HL-60/S4 treated with phorbol 12-myristate 13-acetate at 8.2 ng/mL for 4 days and 3 days (cell line): ENCODE results near the gene KRTAP12-2.

Experiments used
- in situ Hi-C: fragments of 300-500 bp; cut with MboI; formaldehyde crosslinking; loops from 2 replicates; pipeline ENCODE4 v1.15.0; 2022; ENCODE audit warnings: low sequenced_read_pairs

KRTAP12-2 gene, protein sequence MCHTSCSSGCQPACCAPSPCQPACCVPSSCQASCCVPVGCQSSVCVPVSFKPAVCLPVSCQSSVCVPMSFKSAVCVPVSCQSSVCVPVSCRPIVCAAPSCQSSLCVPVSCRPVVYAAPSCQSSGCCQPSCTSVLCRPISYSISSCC

GRCh38 chr21:44666401-44667320, at the start of gene KRTAP12-2:
Gene KRTAP12-2 (minus strand): TSS chr21:44666927. CDS start chr21:44666886, 41 bp downstream.
- in situ Hi-C loops: no loop called here

- in situ Hi-C loops: no loop called here
Observed at GRCh38 chr21:44714905-44715304, 48.2 kb upstream of the KRTAP12-2 start.

- in situ Hi-C loops: no loop called here
Observed at GRCh38 chr21:44713846-44714245, 47.1 kb upstream of the KRTAP12-2 start.

GRCh38 chr21:44713130-44713529, 46.4 kb upstream of the KRTAP12-2 start:
- in situ Hi-C loops: no loop called here

DNA sequence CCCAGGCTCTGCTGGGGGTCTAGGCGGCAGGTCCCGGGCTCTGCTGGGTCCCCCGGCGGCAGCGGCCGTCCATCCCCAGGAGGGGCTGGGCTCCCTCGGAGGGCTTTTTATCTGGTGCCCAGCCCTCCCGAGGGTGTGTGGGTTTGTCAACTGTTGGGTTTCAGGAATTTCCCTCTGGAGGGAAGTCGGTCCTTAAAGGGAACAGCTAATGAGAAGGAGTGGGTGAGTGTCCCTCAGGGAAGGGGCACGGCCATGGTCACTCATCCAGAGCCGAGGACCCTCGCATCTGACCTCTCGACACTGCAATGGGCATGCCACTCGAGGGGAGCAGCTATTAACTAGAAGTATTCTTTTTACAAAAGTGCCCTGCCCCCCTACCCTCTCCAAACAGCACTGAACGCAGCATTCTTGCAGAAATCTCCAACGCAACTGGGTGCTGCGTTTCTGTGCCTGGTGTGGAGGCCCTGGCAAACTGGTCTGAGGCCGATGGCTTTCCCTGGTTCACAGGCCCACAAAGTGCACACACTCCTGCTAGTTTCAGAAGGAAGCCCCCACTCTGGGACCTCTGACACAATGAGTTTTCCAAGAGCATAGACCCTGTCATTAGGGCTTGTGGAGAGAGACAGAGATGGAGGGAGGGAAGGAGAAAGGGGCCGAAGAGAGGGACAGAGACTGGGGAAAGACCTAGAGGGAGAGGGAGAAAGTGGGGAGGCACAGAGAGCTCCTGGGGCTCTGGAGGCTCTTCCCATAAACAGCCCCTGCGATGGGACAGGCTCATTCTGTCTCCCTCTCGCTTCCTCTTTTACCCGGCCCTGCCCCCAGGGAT, 45.7 kb upstream of the KRTAP12-2 start:
- in situ Hi-C loops: no loop called here

GRCh38 chr21:44711327-44712202, 44.8 kb upstream of the KRTAP12-2 start, which contains the start of gene TSPEAR:
Gene TSPEAR (minus strand): TSS chr21:44711572. CDS start chr21:44711514, 58 bp downstream.
- in situ Hi-C loops: no loop called here

- in situ Hi-C loops: no loop called here
Observed at GRCh38 chr21:44710756-44711326, 44.1 kb upstream of the KRTAP12-2 start.

DNA sequence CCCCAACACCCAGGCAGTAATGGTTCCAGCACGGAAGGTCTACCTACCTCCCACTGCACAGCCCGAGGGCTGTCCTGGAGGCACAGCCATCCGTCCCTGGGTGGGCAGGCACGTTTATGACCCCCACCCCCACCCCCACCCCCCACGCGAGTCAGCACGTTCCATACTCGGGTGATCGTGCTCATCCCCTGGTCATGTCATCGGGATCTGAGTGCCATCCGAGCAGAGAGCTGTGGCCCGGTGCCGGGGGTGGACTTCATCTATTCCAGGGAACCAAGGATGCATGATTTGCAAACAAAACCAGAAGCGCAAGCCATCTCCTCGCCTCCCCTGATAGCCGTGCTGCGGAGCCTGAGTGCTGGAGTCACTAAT, 43.6 kb upstream of the KRTAP12-2 start:
- in situ Hi-C loops: no loop called here

- in situ Hi-C loops: no loop called here
Observed at GRCh38 chr21:44709426-44710293, 42.9 kb upstream of the KRTAP12-2 start.

GRCh38 chr21:44708866-44709425, 42.2 kb upstream of the KRTAP12-2 start:
- in situ Hi-C loops: no loop called here

- in situ Hi-C loops: no loop called here
Observed at GRCh38 chr21:44708213-44708865, 41.6 kb upstream of the KRTAP12-2 start.

DNA sequence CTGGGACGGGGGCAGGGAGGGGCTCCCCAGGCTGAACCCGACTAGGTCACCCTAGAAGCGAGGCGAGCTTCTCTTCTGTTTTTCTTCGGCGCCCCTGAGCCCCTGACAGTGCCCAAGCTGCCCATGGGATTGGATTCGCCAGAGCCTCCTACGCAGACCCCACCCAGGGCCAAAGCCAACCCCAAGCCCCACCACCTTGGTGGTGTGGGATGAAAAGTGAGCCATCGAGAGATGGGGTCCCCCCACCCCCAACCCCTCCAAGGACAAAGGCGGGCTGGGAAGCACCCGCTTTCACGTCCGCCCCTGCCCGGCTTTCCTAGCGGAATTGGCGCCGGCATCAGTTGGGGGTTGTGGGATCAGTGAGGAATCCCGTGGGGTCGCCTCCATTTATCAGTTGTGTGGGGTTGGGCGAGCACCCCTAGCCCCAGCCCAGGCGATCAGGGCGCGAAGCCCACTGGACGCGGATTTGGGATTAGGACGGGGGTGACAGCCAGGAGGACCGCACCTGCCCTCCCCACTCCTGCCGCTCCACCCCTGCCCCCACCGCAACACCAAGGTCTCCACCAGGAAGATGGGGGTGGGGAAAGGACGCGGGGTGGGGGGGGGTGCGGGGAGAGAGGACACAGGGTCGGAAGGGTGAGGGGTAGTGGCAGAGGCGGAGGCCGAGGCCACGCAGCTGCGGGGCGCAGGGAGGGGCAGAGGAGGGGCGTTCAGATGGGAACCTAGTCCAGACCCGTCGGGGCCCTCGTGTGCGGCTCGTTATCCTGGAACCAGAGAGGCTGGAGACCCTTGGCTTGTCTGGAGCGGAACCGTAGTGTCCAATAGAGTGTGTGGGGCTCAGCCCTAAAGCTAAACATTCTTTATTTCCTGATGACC, 40.2 kb upstream of the KRTAP12-2 start:
- in situ Hi-C loops: no loop called here

GRCh38 chr21:44706026-44706705, 39.4 kb upstream of the KRTAP12-2 start:
- in situ Hi-C loops: no loop called here

DNA sequence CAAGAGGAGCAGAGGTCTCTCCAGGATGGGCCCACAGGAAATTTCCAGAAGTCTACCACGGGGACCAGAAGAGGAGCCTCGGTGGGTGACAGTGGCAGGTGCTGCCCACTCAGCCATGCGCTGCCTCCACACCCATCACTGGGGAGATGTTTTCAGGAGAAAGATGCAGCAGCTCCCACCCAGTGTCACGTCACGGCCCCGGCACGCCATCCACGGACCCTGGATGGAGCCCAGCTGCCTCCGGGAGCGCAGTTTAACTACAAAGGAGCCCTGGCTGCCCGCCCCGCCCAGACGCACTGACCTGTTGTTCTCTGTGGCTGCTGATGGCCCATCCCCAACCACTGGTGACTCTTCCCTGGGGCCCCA, 37.9 kb upstream of the KRTAP12-2 start:
- in situ Hi-C loops: no loop called here

DNA sequence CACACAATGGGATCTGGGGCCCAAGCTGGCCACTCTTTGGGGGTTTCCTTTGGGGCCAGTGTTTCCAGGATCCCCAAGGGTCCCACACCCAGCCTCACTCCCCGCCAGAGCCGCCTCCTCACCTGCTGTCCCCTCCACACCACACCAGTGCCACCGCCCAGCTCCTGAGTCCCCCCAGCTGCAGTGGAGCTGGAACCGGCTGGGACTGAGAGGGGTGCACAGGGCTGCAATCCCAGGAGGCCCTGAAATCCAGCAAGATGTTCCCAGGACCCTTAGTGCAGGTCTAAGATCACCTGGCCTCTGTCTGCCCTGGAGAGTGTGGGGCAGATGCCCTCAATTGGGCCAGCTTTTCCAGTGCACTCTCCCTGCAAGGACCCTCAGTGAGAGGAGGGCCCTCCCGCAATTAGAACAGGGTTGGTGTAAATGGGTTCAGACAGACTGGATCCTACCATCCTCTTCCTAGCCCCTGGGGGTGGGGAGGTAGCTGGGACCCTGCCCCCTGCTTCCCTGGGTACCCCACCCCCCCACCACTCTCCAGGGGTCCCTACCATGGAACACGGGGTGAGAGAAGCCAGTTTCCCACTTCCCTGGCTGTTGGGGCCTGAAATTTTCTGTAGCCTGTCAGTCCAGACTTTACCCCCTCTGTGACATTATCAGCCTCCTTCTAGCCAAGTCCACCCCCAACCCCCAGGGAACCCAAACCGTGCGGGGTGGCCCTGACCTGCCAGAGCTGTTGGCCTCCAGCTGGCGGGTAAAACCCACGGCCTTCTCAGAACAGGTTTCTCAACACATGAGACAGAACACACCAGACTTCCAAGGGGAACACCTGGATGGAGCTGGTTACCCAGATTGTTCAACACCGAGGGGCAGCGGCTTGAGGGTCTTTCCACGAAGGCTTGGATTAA, 37.3 kb upstream of the KRTAP12-2 start:
- in situ Hi-C loops: no loop called here
